WTC11 (cell line): Measurements from ENCODE around the gene PHLPP2. TPM values are rescaled to one million over a fixed set of nuclear protein-coding genes. Genes with fewer than 3 reads are reported as not detected.

Experiments used
- ATAC-seq: fragments of 200-7000 bp; cut with Tn5 transposase; 2 replicates; pipeline ENCODE4 v1.10.0; 2021; ENCODE audit warnings: mild to moderate bottlenecking, moderate library complexity
- CTCF ChIA-PET: fragments of 300-600 bp; sonication (Branson Sonifier 250); formaldehyde crosslinking; loops from one replicate; lab custom pipeline; 2021; ENCODE audit warnings: antibody characterized with exemption; lab: Charles Lee
- POLR2A ChIA-PET: fragments of 350-600 bp; sonication (Branson Sonifier 250); formaldehyde crosslinking; loops from one replicate; lab custom pipeline; 2021; ENCODE audit warnings: antibody characterized with exemption; lab: Charles Lee
- DNase-seq: peaks from one replicate; pipeline ENCODE4 v3.0.0; 2021; ENCODE audit warnings: low spot score
- H3K27ac Mint-ChIP-seq: 2 replicates; pipeline ENCODE4 v1.8.0; 2021; ENCODE audit warnings: mixed read lengths
- H3K27me3 Mint-ChIP-seq: 2 replicates; pipeline ENCODE4 v1.8.0; 2021; ENCODE audit warnings: low read depth, mild to moderate bottlenecking, moderate library complexity, mixed read lengths
- H3K36me3 Mint-ChIP-seq: 2 replicates; pipeline ENCODE4 v1.8.0; 2021; ENCODE audit warnings: mixed read lengths
- H3K4me1 Mint-ChIP-seq: 2 replicates; pipeline ENCODE4 v1.8.0; 2022; ENCODE audit warnings: mixed read lengths
- H3K4me3 Mint-ChIP-seq: 2 replicates; pipeline ENCODE4 v1.8.0; 2021; ENCODE audit warnings: mild to moderate bottlenecking, moderate library complexity, mixed read lengths
- H3K9me3 Mint-ChIP-seq: 2 replicates; pipeline ENCODE4 v1.8.0; 2021; ENCODE audit warnings: mixed read lengths
- ATF1 ChIP-seq: sonication (generic); formaldehyde crosslinking; IDR thresholded peaks from 2 replicates; pipeline ENCODE4 v1.8.1; 2023; ENCODE audit warnings: mild to moderate bottlenecking, moderate library complexity, missing genetic modification reagents
- CREB1 ChIP-seq: sonication (generic); formaldehyde crosslinking; IDR thresholded peaks from 2 replicates; pipeline ENCODE4 v1.8.0; 2023; ENCODE audit warnings: mild to moderate bottlenecking, missing genetic modification reagents
- ELF4 ChIP-seq: sonication (generic); formaldehyde crosslinking; IDR thresholded peaks from 2 replicates; pipeline ENCODE4 v1.8.1; 2022; ENCODE audit warnings: low read depth, mild to moderate bottlenecking, moderate library complexity, missing genetic modification reagents
- ETV6 ChIP-seq: sonication (generic); formaldehyde crosslinking; IDR thresholded peaks from 2 replicates; pipeline ENCODE4 v1.8.1; 2022; ENCODE audit warnings: mild to moderate bottlenecking, missing genetic modification reagents
- GRHL2 ChIP-seq: fragments of 250-450 bp; sonication (Bioruptor Pico); IDR thresholded peaks from 2 replicates; pipeline ENCODE4 v1.8.0; 2022; ENCODE audit warnings: mild to moderate bottlenecking, moderate library complexity; ENCODE audit not compliant: insufficient replicate concordance, severe bottlenecking
- IRF2 ChIP-seq: sonication (generic); formaldehyde crosslinking; IDR thresholded peaks from 2 replicates; pipeline ENCODE4 v1.8.0; 2022; ENCODE audit warnings: low read depth, missing genetic modification reagents, borderline replicate concordance
- MAX ChIP-seq: sonication (generic); formaldehyde crosslinking; IDR thresholded peaks from 2 replicates; pipeline ENCODE4 v1.8.0; 2022; ENCODE audit warnings: mild to moderate bottlenecking, missing genetic modification reagents
- MLX ChIP-seq: sonication (generic); formaldehyde crosslinking; IDR thresholded peaks from 2 replicates; pipeline ENCODE4 v1.8.1; 2023; ENCODE audit warnings: mild to moderate bottlenecking, missing genetic modification reagents, moderate library complexity
- MXD4 ChIP-seq: fragments of 250-450 bp; sonication (Bioruptor Pico); IDR thresholded peaks from 2 replicates; pipeline ENCODE4 v1.8.0; 2021; ENCODE audit warnings: mild to moderate bottlenecking, moderate library complexity, borderline replicate concordance
- NFE2L1 ChIP-seq: sonication (generic); formaldehyde crosslinking; IDR thresholded peaks from 2 replicates; pipeline ENCODE4 v1.8.1; 2023; ENCODE audit warnings: missing genetic modification reagents
- OVOL2 ChIP-seq: fragments of 250-450 bp; sonication (Bioruptor Pico); IDR thresholded peaks from 2 replicates; pipeline ENCODE4 v1.9.0; 2021; ENCODE audit warnings: mild to moderate bottlenecking, borderline replicate concordance
- SOX15 ChIP-seq: fragments of 250-450 bp; sonication (Bioruptor Pico); IDR thresholded peaks from 2 replicates; pipeline ENCODE4 v1.9.0; 2021; ENCODE audit warnings: mild to moderate bottlenecking
- TCF7 ChIP-seq: sonication (generic); formaldehyde crosslinking; IDR thresholded peaks from 2 replicates; pipeline ENCODE4 v1.8.0; 2022; ENCODE audit warnings: mild to moderate bottlenecking, low read depth, missing genetic modification reagents, moderate library complexity
- TEAD1 ChIP-seq: sonication (generic); formaldehyde crosslinking; IDR thresholded peaks from 2 replicates; pipeline ENCODE4 v1.8.0; 2022; ENCODE audit warnings: mild to moderate bottlenecking, missing genetic modification reagents
- ZNF416 ChIP-seq: fragments of 250-450 bp; sonication (Bioruptor Pico); IDR thresholded peaks from 2 replicates; pipeline ENCODE4 v1.9.0; 2021; ENCODE audit warnings: mild to moderate bottlenecking, inconsistent platforms
- total RNA-seq: library from RNA; stranded (reverse); gene quantifications from 3 replicates; pipeline ENCODE4 v1.2.3, GENCODE V29; 2021
- TF ChIP-seq, protein P1 (sequence below): fragments of 250-450 bp; sonication (Bioruptor Pico); IDR thresholded peaks from 2 replicates; pipeline ENCODE4 v1.8.0; 2021; ENCODE audit warnings: mild to moderate bottlenecking
- TF ChIP-seq, protein P2 (sequence below): sonication (generic); formaldehyde crosslinking; IDR thresholded peaks from 2 replicates; pipeline ENCODE4 v1.8.0; 2023; ENCODE audit warnings: missing genetic modification reagents, mild to moderate bottlenecking, borderline replicate concordance
- TF ChIP-seq, protein P3 (sequence below): sonication (generic); formaldehyde crosslinking; IDR thresholded peaks from 2 replicates; pipeline ENCODE4 v1.8.1; 2022; ENCODE audit warnings: mild to moderate bottlenecking, missing genetic modification reagents, moderate library complexity, borderline replicate concordance
- TF ChIP-seq, protein P4 (sequence below): fragments of 250-450 bp; sonication (Bioruptor Pico); IDR thresholded peaks from 2 replicates; pipeline ENCODE4 v1.9.0; 2021; ENCODE audit warnings: mild to moderate bottlenecking

PHLPP2 gene
- total RNA-seq, 1 experiment from 2014 or later, result 29.3 TPM

- TF ChIP-seq ZNF416 (CRISPR knock-in tag), result no peak
- no peak for TF ChIP-seq TCF7 (CRISPR knock-in tag)
- TF ChIP-seq, protein P1, sequence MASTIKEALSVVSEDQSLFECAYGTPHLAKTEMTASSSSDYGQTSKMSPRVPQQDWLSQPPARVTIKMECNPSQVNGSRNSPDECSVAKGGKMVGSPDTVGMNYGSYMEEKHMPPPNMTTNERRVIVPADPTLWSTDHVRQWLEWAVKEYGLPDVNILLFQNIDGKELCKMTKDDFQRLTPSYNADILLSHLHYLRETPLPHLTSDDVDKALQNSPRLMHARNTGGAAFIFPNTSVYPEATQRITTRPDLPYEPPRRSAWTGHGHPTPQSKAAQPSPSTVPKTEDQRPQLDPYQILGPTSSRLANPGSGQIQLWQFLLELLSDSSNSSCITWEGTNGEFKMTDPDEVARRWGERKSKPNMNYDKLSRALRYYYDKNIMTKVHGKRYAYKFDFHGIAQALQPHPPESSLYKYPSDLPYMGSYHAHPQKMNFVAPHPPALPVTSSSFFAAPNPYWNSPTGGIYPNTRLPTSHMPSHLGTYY (CRISPR knock-in tag), result no peak
- no peak for TF ChIP-seq MXD4 (CRISPR knock-in tag)
These were observed 44.7 kb upstream of the PHLPP2 start (continued) for GRCh38 chr16:71769222-71769621.

GRCh38 chr16:71767060-71767900 lies 42.8 kb upstream of the PHLPP2 start:
- Mint-ChIP-seq H3K27me3 (no peaks in the 10 kb centered on the region), H3K9me3 (no peaks in the 10 kb centered on the region), H3K36me3 (peaks cover 26% of the 10 kb centered on the region), H3K27ac (no peak overlapping the region), H3K4me1 (no peaks in the 10 kb centered on the region), H3K4me3 (no peak overlapping the region)
- ChIA-PET CTCF (no interaction called here), POLR2A (no interaction called here)
- DNase-seq (no peak), ATAC-seq (no peak)
- TF ChIP-seq CREB1 (CRISPR knock-in tag) (no peak), TCF7 (CRISPR knock-in tag) (no peak), GRHL2 (CRISPR knock-in tag) (no peak), NFE2L1 (no peak), IRF2 (CRISPR knock-in tag) (no peak), MLX (CRISPR knock-in tag) (no peak)
- TF ChIP-seq, protein P2, sequence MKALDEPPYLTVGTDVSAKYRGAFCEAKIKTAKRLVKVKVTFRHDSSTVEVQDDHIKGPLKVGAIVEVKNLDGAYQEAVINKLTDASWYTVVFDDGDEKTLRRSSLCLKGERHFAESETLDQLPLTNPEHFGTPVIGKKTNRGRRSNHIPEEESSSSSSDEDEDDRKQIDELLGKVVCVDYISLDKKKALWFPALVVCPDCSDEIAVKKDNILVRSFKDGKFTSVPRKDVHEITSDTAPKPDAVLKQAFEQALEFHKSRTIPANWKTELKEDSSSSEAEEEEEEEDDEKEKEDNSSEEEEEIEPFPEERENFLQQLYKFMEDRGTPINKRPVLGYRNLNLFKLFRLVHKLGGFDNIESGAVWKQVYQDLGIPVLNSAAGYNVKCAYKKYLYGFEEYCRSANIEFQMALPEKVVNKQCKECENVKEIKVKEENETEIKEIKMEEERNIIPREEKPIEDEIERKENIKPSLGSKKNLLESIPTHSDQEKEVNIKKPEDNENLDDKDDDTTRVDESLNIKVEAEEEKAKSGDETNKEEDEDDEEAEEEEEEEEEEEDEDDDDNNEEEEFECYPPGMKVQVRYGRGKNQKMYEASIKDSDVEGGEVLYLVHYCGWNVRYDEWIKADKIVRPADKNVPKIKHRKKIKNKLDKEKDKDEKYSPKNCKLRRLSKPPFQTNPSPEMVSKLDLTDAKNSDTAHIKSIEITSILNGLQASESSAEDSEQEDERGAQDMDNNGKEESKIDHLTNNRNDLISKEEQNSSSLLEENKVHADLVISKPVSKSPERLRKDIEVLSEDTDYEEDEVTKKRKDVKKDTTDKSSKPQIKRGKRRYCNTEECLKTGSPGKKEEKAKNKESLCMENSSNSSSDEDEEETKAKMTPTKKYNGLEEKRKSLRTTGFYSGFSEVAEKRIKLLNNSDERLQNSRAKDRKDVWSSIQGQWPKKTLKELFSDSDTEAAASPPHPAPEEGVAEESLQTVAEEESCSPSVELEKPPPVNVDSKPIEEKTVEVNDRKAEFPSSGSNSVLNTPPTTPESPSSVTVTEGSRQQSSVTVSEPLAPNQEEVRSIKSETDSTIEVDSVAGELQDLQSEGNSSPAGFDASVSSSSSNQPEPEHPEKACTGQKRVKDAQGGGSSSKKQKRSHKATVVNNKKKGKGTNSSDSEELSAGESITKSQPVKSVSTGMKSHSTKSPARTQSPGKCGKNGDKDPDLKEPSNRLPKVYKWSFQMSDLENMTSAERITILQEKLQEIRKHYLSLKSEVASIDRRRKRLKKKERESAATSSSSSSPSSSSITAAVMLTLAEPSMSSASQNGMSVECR (CRISPR knock-in tag), result no peak

GRCh38 chr16:71762186-71762585 lies 37.7 kb upstream of the PHLPP2 start:
- H3K4me1 Mint-ChIP-seq, result no peaks in the 10 kb centered on the region
- peaks cover 39% of the 10 kb centered on the region for H3K36me3 Mint-ChIP-seq
- DNase-seq, result no peak
- H3K4me3 Mint-ChIP-seq, result no peak overlapping the region
- POLR2A ChIA-PET, result no interaction called here
- no peaks in the 10 kb centered on the region for H3K9me3 Mint-ChIP-seq
- no peak overlapping the region for H3K27ac Mint-ChIP-seq
- CTCF ChIA-PET, result no interaction called here
- no peak for ATAC-seq
- H3K27me3 Mint-ChIP-seq, result no peaks in the 10 kb centered on the region
- TF ChIP-seq ETV6 (CRISPR knock-in tag) (no peak), TCF7 (CRISPR knock-in tag) (no peak), ATF1 (CRISPR knock-in tag) (no peak), MAX (CRISPR knock-in tag) (no peak), ELF4 (no peak), TEAD1 (CRISPR knock-in tag) (no peak), SOX15 (CRISPR knock-in tag) (no peak), OVOL2 (CRISPR knock-in tag) (no peak), GRHL2 (CRISPR knock-in tag) (no peak)
- TF ChIP-seq, protein P3, sequence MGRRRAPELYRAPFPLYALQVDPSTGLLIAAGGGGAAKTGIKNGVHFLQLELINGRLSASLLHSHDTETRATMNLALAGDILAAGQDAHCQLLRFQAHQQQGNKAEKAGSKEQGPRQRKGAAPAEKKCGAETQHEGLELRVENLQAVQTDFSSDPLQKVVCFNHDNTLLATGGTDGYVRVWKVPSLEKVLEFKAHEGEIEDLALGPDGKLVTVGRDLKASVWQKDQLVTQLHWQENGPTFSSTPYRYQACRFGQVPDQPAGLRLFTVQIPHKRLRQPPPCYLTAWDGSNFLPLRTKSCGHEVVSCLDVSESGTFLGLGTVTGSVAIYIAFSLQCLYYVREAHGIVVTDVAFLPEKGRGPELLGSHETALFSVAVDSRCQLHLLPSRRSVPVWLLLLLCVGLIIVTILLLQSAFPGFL, result no peak
- TF ChIP-seq, protein P1 (CRISPR knock-in tag), result no peak
- TF ChIP-seq, protein P4, sequence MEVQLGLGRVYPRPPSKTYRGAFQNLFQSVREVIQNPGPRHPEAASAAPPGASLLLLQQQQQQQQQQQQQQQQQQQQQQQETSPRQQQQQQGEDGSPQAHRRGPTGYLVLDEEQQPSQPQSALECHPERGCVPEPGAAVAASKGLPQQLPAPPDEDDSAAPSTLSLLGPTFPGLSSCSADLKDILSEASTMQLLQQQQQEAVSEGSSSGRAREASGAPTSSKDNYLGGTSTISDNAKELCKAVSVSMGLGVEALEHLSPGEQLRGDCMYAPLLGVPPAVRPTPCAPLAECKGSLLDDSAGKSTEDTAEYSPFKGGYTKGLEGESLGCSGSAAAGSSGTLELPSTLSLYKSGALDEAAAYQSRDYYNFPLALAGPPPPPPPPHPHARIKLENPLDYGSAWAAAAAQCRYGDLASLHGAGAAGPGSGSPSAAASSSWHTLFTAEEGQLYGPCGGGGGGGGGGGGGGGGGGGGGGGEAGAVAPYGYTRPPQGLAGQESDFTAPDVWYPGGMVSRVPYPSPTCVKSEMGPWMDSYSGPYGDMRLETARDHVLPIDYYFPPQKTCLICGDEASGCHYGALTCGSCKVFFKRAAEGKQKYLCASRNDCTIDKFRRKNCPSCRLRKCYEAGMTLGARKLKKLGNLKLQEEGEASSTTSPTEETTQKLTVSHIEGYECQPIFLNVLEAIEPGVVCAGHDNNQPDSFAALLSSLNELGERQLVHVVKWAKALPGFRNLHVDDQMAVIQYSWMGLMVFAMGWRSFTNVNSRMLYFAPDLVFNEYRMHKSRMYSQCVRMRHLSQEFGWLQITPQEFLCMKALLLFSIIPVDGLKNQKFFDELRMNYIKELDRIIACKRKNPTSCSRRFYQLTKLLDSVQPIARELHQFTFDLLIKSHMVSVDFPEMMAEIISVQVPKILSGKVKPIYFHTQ (CRISPR knock-in tag), result no peak
